Inflammatory macrophage treated with lipopolysaccharide for 1 hour (primary cell): ENCODE measurements around the gene PPP1R11.
A peak's percentile ranks its signal among the peaks of the same experiment; 100 is the strongest.
"Not testable (repeated sequence)": the region's sequence is repeated elsewhere in the genome, so short reads cannot be mapped to it uniquely, and the experiment has no call there.

ENCODE experiments used
- DNase-seq, 2 donors: peaks; one replicate each; pipeline ENCODE4 v3.0.0-alpha.2; 2020 to 2022

Gene PPP1R11, protein sequence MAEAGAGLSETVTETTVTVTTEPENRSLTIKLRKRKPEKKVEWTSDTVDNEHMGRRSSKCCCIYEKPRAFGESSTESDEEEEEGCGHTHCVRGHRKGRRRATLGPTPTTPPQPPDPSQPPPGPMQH

GRCh38 chr6:30066577-30067459, at the start of gene PPP1R11:
TSS of gene PPP1R11 (plus strand) at chr6:30067198. CDS start at chr6:30067411, 213 bp downstream.
- peak; percentile 98 to 100 for DNase-seq

DNA sequence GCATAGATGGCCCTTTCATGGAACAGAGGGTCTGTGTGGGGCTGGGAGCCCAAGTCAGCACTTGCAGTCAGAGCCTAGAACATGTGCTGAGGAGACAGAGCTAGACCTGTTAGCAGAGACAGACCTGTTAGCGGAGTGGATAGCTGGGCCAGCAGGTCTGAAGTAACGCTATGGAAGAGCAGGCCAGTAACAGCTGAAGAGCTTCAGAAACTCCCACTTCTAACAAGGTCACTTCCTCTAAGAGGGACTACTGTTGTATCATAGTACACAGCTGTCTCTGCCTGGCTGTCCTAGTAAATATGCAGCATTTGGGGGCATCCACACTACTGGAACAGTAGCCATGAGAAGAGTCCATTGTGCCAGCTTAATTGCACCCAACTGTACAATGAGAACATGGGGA, 47.2 kb upstream of the PPP1R11 start:
- DNase-seq = peak in 1 of 2 donors; percentile 19

DNA sequence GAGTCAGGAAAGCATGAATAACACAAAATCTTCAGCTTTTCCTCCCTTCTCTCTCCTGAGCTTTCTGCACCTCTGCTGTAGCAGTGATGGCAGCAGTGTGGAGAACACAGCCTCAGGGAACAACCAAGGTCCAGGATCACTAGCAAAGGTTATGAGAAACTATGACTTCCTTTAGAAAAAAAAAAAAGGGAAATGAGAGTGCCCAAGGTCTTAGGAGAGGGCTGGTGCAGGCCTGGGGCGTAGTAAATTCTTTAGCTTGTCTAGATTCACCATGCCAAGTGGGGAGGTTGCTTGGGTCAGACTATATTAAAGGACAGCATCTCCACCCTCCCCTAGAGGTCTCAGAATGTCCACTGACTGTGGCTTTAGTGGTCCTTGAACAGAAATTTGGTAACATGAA, 46.4 kb upstream of the PPP1R11 start:
- DNase-seq = no peak

DNA sequence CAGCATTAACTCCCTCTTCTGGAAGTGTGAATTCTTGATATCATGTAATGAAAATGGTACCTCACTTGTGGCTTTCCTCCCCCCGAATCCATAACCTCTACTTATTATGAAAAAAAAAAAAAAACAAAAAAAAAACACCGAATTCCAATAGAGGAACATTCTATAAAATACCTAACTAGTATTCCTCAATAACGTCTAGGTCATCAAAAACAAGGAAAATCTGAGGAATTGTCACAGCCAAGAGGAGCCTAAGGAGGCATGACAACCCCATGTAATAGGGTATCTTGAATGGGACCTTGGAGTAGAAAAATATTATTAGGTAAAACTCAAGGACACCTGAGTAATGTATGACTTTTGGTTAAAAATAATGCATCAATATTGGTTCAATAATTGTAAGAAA, 44.8 kb upstream of the PPP1R11 start:
- no peak for DNase-seq

- not testable (repeated sequence) for DNase-seq
Observed at GRCh38 chr6:30022712-30023111, 44.3 kb upstream of the PPP1R11 start.

GRCh38 chr6:30025186-30025585, 41.8 kb upstream of the PPP1R11 start:
- no peak for DNase-seq

DNA sequence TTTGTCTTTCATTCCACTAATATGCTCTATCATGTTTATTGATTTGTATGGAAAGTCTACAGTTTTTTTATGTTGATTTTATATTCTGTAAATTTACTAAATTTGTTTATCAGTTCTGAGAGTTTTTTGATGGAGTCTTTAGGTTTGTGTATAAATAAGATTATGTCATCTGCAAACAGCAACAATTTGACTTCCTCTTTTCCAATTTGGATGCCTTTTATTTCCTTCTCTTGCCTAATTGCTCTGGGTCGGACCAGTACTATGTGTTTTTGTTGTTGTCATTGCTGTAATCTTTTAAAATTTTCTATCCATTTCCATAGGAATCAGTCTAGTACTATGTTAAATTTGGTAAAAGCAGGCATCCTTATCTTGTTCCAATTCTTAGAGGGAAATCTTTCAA, 37.4 kb upstream of the PPP1R11 start:
- DNase-seq = peak; percentile 38 to 47

DNA sequence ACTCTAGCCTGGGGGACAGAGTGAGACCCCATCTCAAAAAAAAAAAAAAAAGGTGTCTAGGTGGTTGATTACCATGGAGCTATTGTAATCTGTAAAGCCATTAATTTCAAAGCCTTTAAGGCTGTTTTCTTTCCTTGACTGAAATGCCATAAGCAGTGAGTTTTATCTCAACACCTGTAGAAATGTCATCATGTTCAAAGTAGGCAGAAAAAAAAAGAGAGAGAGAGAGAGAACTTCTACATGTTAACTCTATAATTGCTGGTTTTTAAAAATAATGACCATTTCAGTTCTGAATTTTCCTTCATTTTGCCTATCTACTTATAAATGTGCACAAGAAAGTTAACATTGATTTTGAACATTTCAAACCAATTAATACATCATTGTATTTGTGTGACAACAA, 35.6 kb upstream of the PPP1R11 start:
- no peak for DNase-seq

GRCh38 chr6:30033440-30033839, 33.6 kb upstream of the PPP1R11 start:
- peak; percentile 73 to 90 for DNase-seq

DNA sequence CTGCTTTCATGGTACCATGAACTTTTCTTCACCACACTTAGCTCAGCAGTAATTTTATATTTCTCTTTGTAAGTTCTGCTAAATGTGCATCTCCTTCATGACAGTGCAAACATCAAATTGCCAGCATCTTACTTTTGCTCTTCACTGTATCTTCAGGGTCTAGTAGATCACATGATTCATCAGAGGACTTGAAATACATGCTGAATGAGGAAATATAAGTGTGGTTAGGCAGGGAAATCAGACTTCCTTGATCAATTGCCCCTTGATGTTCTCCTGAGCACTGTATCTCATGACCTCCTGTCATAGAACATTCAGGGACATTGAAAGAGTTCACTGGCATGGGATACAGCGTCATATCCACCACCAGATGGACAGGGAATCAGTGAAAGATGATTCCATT, 31.2 kb upstream of the PPP1R11 start:
- DNase-seq = peak in 1 of 2 donors; percentile 58

- DNase-seq = peak; percentile 20 to 45
Observed at GRCh38 chr6:30037182-30037788, 29.7 kb upstream of the PPP1R11 start.

- no peak for DNase-seq
Observed at GRCh38 chr6:30041221-30041620, 25.8 kb upstream of the PPP1R11 start.

DNA sequence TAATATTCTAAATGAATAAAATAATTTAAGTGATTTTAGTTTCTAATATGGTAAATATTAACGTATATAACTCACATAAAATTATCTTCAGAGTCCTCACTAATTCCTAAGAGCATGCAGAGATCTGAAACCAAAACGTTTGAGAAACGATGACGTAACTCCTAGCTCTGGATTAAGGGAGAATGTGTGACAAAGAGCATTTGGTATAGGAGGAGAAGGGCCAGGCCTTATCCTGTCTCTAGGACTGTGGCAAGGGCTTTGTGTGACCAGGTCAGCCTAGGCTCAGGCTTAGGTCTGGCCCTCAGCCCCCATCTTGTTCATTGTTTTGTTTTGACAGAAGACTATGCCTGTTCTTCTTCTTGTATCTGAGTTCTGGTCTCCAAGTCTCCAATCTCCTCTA, 25.2 kb upstream of the PPP1R11 start:
- peak; percentile 20 to 53 for DNase-seq

DNA sequence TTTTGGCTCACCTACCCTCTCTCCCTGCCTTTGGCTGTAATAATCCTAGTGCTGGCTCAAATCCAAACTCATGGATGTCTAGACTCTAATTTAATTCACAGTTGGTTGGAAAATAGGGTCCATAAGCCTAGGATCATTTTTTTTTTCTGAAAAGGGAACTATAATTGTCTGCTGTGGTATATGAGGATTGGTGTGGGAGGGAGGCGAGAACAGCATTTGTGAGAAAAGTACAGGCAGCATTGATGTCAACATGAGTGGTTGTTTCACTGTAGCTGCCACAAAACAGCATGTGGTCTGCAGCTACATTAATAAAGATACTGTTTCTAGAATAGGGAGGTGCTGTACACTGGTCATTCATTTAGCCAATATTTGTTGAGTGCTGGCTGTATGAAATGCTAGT, 24.5 kb upstream of the PPP1R11 start:
- peak; percentile 49 to 90 for DNase-seq

DNA sequence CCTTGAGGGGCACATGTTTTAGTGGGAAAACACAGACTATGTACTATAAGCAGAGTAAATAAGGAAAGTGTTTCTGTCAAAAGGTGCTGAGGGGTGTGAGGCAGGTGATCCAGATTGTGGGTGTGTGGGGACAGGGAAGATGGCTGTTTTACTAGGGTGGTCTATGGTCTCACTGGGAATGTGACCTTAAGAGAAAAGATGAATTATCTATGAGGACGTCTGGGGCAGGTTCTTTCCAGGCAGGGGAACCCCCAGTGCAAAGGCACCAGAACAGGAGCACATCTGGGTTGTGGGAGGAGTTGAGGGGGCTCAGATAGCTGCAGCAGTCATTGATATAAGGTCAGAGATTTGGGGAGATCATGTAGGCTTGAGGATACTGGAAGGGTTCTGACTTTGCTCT, 24.1 kb upstream of the PPP1R11 start:
- peak in 1 of 2 donors; percentile 24 for DNase-seq

GRCh38 chr6:30043744-30044143, 23.3 kb upstream of the PPP1R11 start:
- DNase-seq = no peak

DNA sequence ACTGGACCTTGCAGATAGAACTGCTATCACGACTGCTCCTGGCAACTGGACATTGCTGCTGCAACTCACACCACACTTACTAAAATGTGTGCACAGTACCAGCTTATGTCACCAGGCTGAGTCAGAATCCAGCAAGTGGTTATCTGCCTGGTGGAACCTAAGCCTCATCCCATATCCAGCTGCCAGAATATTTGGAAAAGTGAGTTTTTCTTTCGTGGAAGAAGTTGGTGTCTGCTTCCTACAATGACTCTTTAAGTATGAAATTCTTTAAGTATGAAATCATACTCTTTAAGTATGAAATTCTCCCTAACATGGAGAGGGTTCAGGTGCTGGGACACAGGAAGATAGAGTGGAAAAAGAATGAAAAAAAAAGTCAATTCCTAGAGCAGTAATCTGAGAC, 22.4 kb upstream of the PPP1R11 start:
- peak in 1 of 2 donors; percentile 32 for DNase-seq

DNA sequence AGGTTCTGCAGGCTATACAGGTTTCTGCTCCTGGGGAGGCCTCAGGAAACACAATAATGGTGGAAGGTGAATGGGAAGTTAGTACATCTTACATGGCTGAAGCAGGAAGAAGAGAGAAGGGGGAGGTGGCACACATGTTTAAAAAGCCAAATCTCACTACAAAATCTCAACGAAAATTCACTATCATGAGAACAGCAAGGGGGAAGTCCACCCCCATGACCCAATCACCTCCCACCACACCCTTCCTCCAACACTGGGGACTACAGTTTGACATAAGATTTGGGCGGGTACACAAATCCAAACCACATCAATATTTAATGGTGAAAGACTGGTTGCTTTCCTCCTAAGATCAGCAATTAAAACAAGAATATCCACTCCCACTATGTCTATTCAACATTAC, 19.8 kb upstream of the PPP1R11 start:
- peak; percentile 84 to 93 for DNase-seq

DNA sequence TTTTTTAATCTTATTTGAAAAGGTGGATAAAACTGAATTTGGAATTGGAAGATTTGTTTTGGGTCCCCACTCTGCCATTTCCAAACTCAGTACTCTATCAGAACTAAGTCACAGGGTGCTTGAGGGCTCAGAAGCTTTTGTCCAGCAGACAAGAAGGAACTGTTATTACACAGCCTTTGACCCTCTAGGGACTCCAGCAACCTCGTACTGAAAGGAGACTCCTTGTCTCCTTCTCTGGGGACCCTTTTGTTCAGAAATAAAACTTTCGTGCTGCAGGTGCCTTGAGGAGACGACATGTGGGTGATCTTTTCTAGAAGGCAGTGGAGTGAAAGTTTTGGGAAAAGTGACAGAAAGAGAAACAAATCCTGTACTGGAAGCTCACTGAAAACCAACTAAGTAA, 13.3 kb upstream of the PPP1R11 start:
- no peak for DNase-seq

DNA sequence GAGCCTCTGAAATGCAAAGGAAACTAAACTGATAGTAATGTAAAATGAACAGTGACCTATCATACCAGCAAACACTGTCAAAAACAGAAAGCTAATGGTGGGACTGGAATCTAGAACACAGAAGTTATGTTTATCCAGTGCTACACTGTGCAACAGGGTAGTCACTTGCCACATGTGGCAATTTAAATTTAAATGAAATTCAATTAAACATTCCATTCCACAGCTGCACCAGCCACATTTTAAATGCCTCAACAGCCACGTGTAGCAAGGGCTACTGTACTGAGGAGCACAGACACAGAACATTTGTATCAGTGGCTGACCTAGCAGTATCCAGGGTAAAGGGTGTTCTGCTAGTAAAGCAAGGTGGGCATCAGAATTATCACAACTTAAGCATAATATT, 11.5 kb upstream of the PPP1R11 start:
- DNase-seq = no peak

DNA sequence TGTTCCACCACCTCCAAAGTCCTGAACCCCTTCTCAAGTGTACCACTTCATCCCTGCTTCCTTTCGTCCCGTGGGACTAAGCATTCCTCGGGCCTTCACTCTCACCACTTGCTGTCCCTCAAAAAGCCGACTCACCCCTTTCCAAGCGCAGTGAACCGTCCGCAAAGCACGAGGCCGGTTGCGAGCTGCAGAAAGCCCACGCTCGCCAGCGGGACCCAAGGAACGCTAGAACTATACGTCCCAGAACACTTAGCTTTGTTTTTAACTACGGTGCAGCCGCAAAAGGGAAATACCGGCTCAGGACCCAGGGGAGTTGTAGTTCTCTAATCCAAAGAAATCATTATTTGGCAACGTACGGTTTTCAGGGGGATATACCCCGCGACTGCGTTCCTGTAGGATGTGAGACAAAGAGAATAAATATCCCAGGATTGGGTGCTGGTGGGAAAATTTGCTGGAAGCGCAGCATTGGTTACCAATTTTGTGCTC, 6.3 kb upstream of the PPP1R11 start:
- peak; percentile 54 to 73 for DNase-seq

DNA sequence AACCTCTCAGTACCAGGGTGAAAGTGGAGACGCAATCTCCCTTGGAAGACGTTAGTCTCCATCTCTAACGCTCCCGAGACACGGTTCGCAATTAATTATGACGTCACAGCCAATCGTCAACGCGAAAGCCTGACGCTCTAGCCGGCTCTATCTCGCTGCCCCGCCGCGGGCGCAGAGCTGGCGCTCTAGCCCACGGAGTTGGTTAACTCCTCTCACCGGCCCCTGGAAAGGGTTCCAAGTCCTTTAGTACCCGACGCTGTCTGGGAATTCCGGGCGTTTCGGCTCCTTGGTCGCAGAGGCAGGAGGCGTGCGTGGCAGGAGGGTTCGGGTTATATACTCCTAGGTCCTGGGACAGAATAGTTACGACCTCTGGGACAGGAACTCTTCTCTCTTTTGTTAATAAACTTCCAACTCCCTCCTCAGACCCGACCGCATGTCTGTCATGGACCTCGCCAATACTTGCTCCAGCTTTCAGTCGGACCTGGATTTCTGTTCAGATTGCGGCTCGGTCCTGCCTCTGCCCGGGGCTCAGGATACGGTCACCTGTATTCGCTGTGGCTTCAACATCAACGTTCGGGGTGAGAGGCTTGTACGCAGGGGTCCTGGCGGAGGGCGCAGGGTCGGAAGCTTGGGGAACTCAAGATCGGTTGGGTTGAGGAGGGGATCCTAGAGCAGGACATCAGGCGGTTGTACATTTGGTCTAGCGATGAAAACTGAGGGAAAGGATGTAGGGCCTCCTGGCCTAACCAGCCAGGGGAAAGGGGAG, 5.7 kb upstream of the PPP1R11 start, which contains the start of gene POLR1H:
TSS of gene POLR1H (plus strand) at position 174 of the 766 bp plus-strand sequence. CDS start at position 434, 260 bp downstream.
- DNase-seq = peak; percentile 95 to 98
